IMR-90 (cell line): Measurements from ENCODE around the gene NDST1. TPM values are rescaled to one million over a fixed set of nuclear protein-coding genes. Genes with fewer than 3 reads are reported as not detected.

Experiments used
- ATAC-seq: fragments of 200-7000 bp; cut with Tn5 transposase; 2 replicates; pipeline ENCODE4 v1.9.1; 2020; ENCODE audit warnings: low read depth, mild to moderate bottlenecking, moderate library complexity
- BruUV-seq: library from RNA; stranded (reverse); fragments of 400-500 nt; replicated peaks from 2 replicates; lab custom pipeline; 2021; lab: Mats Ljungman, UMichigan
- CTCF ChIA-PET: fragments of 300-600 bp; formaldehyde crosslinking; extraction: SDS; loops from one replicate; lab custom pipeline; 2021; ENCODE audit warnings: antibody characterized with exemption; lab: Yijun Ruan, JAX
- POLR2A ChIA-PET: fragments of 300-600 bp; sonication (Branson Sonifier 250); formaldehyde crosslinking; loops from one replicate; lab custom pipeline; 2022; ENCODE audit warnings: antibody characterized with exemption; ENCODE audit not compliant: unreplicated experiment; lab: Charles Lee
- DNase-seq: peaks from one replicate; pipeline ENCODE4 v3.0.0; 2013
- H2AFZ ChIP-seq: replicated peaks from 2 replicates; pipeline ENCODE3; 2013; ENCODE audit warnings: low read length, mild to moderate bottlenecking; ENCODE audit not compliant: poor library complexity
- H2AK5ac ChIP-seq: 2 replicates; pipeline ENCODE4 v1.6.1; 2013; ENCODE audit warnings: low read depth, low read length, inconsistent platforms
- H2AK9ac ChIP-seq: replicated peaks from 2 replicates; pipeline ENCODE3; 2013; ENCODE audit warnings: mild to moderate bottlenecking, low read depth, low read length, moderate library complexity; ENCODE audit not compliant: poor library complexity
- H2BK120ac ChIP-seq: 2 replicates; pipeline ENCODE4 v1.6.1; 2013; ENCODE audit warnings: low read depth, low read length, inconsistent platforms
- H2BK15ac ChIP-seq: 3 replicates; pipeline ENCODE4 v1.6.1; 2013; ENCODE audit warnings: low read depth, low read length, inconsistent platforms
- H2BK20ac ChIP-seq: 2 replicates; pipeline ENCODE4 v1.6.1; 2013; ENCODE audit warnings: low read depth, mild to moderate bottlenecking, inconsistent platforms, low read length, moderate library complexity
- H2BK5ac ChIP-seq: 2 replicates; pipeline ENCODE4 v1.6.1; 2013; ENCODE audit warnings: mild to moderate bottlenecking, low read depth, low read length, inconsistent platforms; ENCODE audit not compliant: poor library complexity, severe bottlenecking
- H3K14ac ChIP-seq: replicated peaks from 2 replicates; pipeline ENCODE4 v1.6.1; 2013; ENCODE audit warnings: low read depth, low read length, inconsistent platforms
- H3K18ac ChIP-seq: 2 replicates; pipeline ENCODE4 v1.6.1; 2013; ENCODE audit warnings: low read depth, low read length, control low read depth
- H3K23ac ChIP-seq: 2 replicates; pipeline ENCODE4 v1.6.1; 2013; ENCODE audit warnings: low read depth, low read length, inconsistent platforms
- H3K27ac ChIP-seq: 2 replicates; pipeline ENCODE4 v1.5.1; 2013; ENCODE audit warnings: mild to moderate bottlenecking, control low read depth, low read length; ENCODE audit not compliant: insufficient read depth
- H3K27me3 ChIP-seq: 2 replicates; pipeline ENCODE4 v1.6.1; 2013; ENCODE audit warnings: low read length; ENCODE audit not compliant: control insufficient read depth, insufficient read depth
- H3K36me3 ChIP-seq: 2 replicates; pipeline ENCODE4 v1.6.1; 2013; ENCODE audit warnings: low read length, mixed read lengths; ENCODE audit not compliant: control insufficient read depth, insufficient read depth
- H3K4ac ChIP-seq: 2 replicates; pipeline ENCODE4 v1.6.1; 2013; ENCODE audit warnings: low read depth, low read length, inconsistent platforms
- H3K4me1 ChIP-seq: 2 replicates; pipeline ENCODE4 v1.6.1; 2013; ENCODE audit warnings: low read length, mixed read lengths; ENCODE audit not compliant: control insufficient read depth, insufficient read depth
- H3K4me2 ChIP-seq: 2 replicates; pipeline ENCODE4 v1.6.1; 2013; ENCODE audit warnings: low read depth, mild to moderate bottlenecking, control low read depth, low read length, moderate library complexity
- H3K4me3 ChIP-seq: 2 replicates; pipeline ENCODE4 v1.5.1; 2013; ENCODE audit warnings: low read depth, mild to moderate bottlenecking, control low read depth, low read length, moderate library complexity; ENCODE audit not compliant: insufficient read depth
- H3K56ac ChIP-seq: 2 replicates; pipeline ENCODE4 v1.6.1; 2013; ENCODE audit warnings: low read length, inconsistent platforms; ENCODE audit not compliant: insufficient read depth; ENCODE audit errors: extremely low read depth
- H3K79me1 ChIP-seq, 2 experiments: 2 replicates each; pipeline ENCODE4 v1.6.1; 2013; ENCODE audit warnings: low read length in 2 of 2, inconsistent platforms in 1 of 2, low read depth in 1 of 2
- H3K9ac ChIP-seq: 2 replicates; pipeline ENCODE4 v1.6.1; 2013; ENCODE audit warnings: low read depth, low read length, control low read depth
- H3K9me1 ChIP-seq: 2 replicates; pipeline ENCODE4 v1.6.1; 2013; ENCODE audit warnings: low read length, inconsistent platforms; ENCODE audit not compliant: insufficient read depth
- H3K9me3 ChIP-seq: 2 replicates; pipeline ENCODE4 v1.6.1; 2013; ENCODE audit warnings: low read length; ENCODE audit not compliant: control insufficient read depth, insufficient read depth
- H4K20me1 ChIP-seq: 2 replicates; pipeline ENCODE4 v1.6.1; 2013; ENCODE audit warnings: low read length, inconsistent platforms; ENCODE audit not compliant: insufficient read depth
- H4K5ac ChIP-seq: 2 replicates; pipeline ENCODE4 v1.6.1; 2013; ENCODE audit warnings: mild to moderate bottlenecking, low read depth, low read length, control low read depth
- H4K8ac ChIP-seq, 2 experiments: 2 replicates each; pipeline ENCODE4 v1.6.1; 2013; ENCODE audit warnings: low read depth in 2 of 2, low read length in 2 of 2, control low read depth in 1 of 2, inconsistent platforms in 1 of 2
- H4K91ac ChIP-seq: 2 replicates; pipeline ENCODE4 v1.6.1; 2013; ENCODE audit warnings: low read depth, low read length, inconsistent platforms; ENCODE audit not compliant: insufficient read depth
- BHLHE40 ChIP-seq: fragments of 150-350 bp; IDR thresholded peaks from 2 replicates; pipeline ENCODE4 v1.6.1; 2016; ENCODE audit warnings: mild to moderate bottlenecking, low read depth, low read length
- CEBPB ChIP-seq: IDR thresholded peaks from 2 replicates; pipeline ENCODE4 v1.6.1; 2012; ENCODE audit warnings: low read depth, low read length, improper control_type of control experiment
- CHD1 ChIP-seq: IDR thresholded peaks from 2 replicates; pipeline ENCODE4 v1.6.1; 2012; ENCODE audit warnings: low read depth, low read length, improper control_type of control experiment
- CTCF ChIP-seq: conservative IDR thresholded peaks from 2 replicates; pipeline ENCODE4 v1.5.1; 2012; ENCODE audit warnings: mild to moderate bottlenecking, low read depth, low read length, improper control_type of control experiment
- ELK1 ChIP-seq: fragments of 150-350 bp; IDR thresholded peaks from 2 replicates; pipeline ENCODE4 v1.6.1; 2016; ENCODE audit warnings: low read depth, mild to moderate bottlenecking, low read length, moderate library complexity, borderline replicate concordance
- FOS ChIP-seq: fragments of 150-350 bp; IDR thresholded peaks from 2 replicates; pipeline ENCODE4 v1.6.1; 2016; ENCODE audit warnings: low read depth, low read length
- MAFK ChIP-seq: IDR thresholded peaks from 2 replicates; pipeline ENCODE4 v1.6.1; 2012; ENCODE audit warnings: low read depth, low read length, improper control_type of control experiment
- MAZ ChIP-seq: IDR thresholded peaks from 2 replicates; pipeline ENCODE4 v1.6.1; 2012; ENCODE audit warnings: low read depth, mild to moderate bottlenecking, low read length, improper control_type of control experiment, moderate library complexity, borderline replicate concordance
- NFE2L2 ChIP-seq: fragments of 150-350 bp; IDR thresholded peaks from 2 replicates; pipeline ENCODE4 v1.6.1; 2016; ENCODE audit warnings: low read depth, mild to moderate bottlenecking, low read length
- POLR2A ChIP-seq: IDR thresholded peaks from 2 replicates; pipeline ENCODE4 v1.6.1; 2012; ENCODE audit warnings: mild to moderate bottlenecking, low read depth, low read length
- RAD21 ChIP-seq: IDR thresholded peaks from 2 replicates; pipeline ENCODE4 v1.6.1; 2012; ENCODE audit warnings: low read length, improper control_type of control experiment
- RCOR1 ChIP-seq: IDR thresholded peaks from 2 replicates; pipeline ENCODE4 v1.6.1; 2012; ENCODE audit warnings: mild to moderate bottlenecking, low read length, improper control_type of control experiment; ENCODE audit not compliant: insufficient replicate concordance
- RFX5 ChIP-seq: IDR thresholded peaks from 2 replicates; pipeline ENCODE4 v1.8.0; 2012; ENCODE audit warnings: low read depth, mild to moderate bottlenecking, low read length, moderate library complexity
- SMC3 ChIP-seq: fragments of 150-350 bp; IDR thresholded peaks from 2 replicates; pipeline ENCODE4 v1.6.1; 2016; ENCODE audit warnings: low read depth, mild to moderate bottlenecking, antibody characterized with exemption, low read length, moderate library complexity
- WGBS, 2 experiments: methylation state at CpG; one replicate each; pipeline versions ENCODE4 v1.1.5 to v1.1.7; 2013; ENCODE audit warnings: missing lambda C conversion rate in 2 of 2; ENCODE audit not compliant: insufficient read length in 1 of 2; ENCODE audit errors: extremely low coverage in 2 of 2; 5-methylcytosine and 5-hydroxymethylcytosine counted together
- dilution Hi-C: fragments of 300-500 bp; cut with HindIII; formaldehyde crosslinking; loops from one replicate; pipeline ENCODE4 v1.14.3; 2018; ENCODE audit warnings: low sequenced_read_pairs; ENCODE audit not compliant: unreplicated experiment
- in situ Hi-C: fragments of 300-500 bp; cut with MboI; formaldehyde crosslinking; loops from 3 replicates; pipeline ENCODE4 v1.14.3; 2019; ENCODE audit warnings: low sequenced_read_pairs, inconsistent platforms, mixed read lengths
- intact Hi-C: fragments of 100-400 bp; cut with micrococcal nuclease; formaldehyde crosslinking; loops from 2 replicates; pipeline ENCODE4 v1.10.0; 2022
- polyA plus RNA-seq, 3 experiments: library from polyadenylated mRNA; depleted of rRNA; stranded (reverse); fragments of >200 nt; gene quantifications; 2 replicates each; pipeline ENCODE4 v1.2.3, GENCODE V29; 2012; ENCODE audit warnings: low replicate concordance in 1 of 3
- total RNA-seq: library from RNA; depleted of rRNA; stranded (reverse); fragments of >200 nt; gene quantifications from 2 replicates; pipeline ENCODE4 v1.2.3, GENCODE V29; 2012

The NDST1 gene
- total and polyA plus RNA-seq, 2 of the 4 experiments (the other 2 are of a cell fraction), result 30.5 to 80.4 TPM

- TF ChIP-seq BHLHE40 (no peak), CEBPB (no peak)
Observed at GRCh38 chr5:150561571-150562275, 53.8 kb downstream of the NDST1 start (continued).

GRCh38 chr5:150562832-150563231 lies 54.9 kb downstream of the NDST1 start:
- WGBS, 2 experiments, result no CpG with 5 or more reads among the region's 2 CpGs
- H3K4me3 ChIP-seq, result no peak overlapping the region
- H3K9me3 ChIP-seq, result peaks cover 2% of the 10 kb centered on the region; the same call in 1 of the 2 replicates
- no peak overlapping the region for H3K27ac ChIP-seq
- no peaks in the 10 kb centered on the region for H3K9me1 ChIP-seq
- BruUV-seq, result no TSS peak
- H3K18ac ChIP-seq, result no peak overlapping the region
- H2AFZ ChIP-seq, result no peak overlapping the region
- no peak overlapping the region for H2BK20ac ChIP-seq
- H2BK120ac ChIP-seq, result no peak overlapping the region
- H3K4me1 ChIP-seq, result peaks cover 9% of the 10 kb centered on the region; the same call in 1 of the 2 replicates
- H2AK9ac ChIP-seq, result no peak overlapping the region
- intact Hi-C loops, result loop anchor here (5.0 to 10.0 kb wide), 3 partner anchors 219 to 602 kb away; no protein-coding TSS in a partner anchor
- dilution Hi-C loops, result no loop called here
- peak overlapping the region; percentile 49; the same call in 1 of the 2 replicates for H2AK5ac ChIP-seq
- H3K23ac ChIP-seq, result no peak overlapping the region
- H3K4ac ChIP-seq, result no peak overlapping the region
- no peak overlapping the region for H3K4me2 ChIP-seq
- H3K79me1 ChIP-seq, result no peaks in the 10 kb centered on the region; a peak in 1 of 4 replicates
- ChIA-PET POLR2A (no interaction called here), CTCF (interaction anchor here (0.6 to 1.1 kb wide), 2 partner anchors 106 to 176 kb away, joined by 3 to 4 read pairs; no protein-coding TSS in a partner anchor)
- H3K27me3 ChIP-seq, result no peaks in the 10 kb centered on the region
- H3K36me3 ChIP-seq, result no peaks in the 10 kb centered on the region
- no peak overlapping the region for H2BK15ac ChIP-seq
- no peak overlapping the region for H4K91ac ChIP-seq
- no peak overlapping the region for H4K8ac ChIP-seq
- no peak overlapping the region for H4K5ac ChIP-seq
- in situ Hi-C loops, result loop anchor here (5.0 kb wide), 2 partner anchors 89 to 284 kb away; partner anchors contain the start of gene IRGM
- H3K9ac ChIP-seq, result no peak overlapping the region
- no peak overlapping the region for H3K14ac ChIP-seq
- DNase-seq (peak; percentile 59), ATAC-seq (no peak)
- H2BK5ac ChIP-seq, result no peak overlapping the region
- H3K56ac ChIP-seq, result no peak overlapping the region
- H4K20me1 ChIP-seq, result no peaks in the 10 kb centered on the region
- TF ChIP-seq POLR2A (no peak), ELK1 (no peak), CTCF (peak; percentile 68), BHLHE40 (no peak), RCOR1 (no peak), FOS (no peak), MAFK (no peak), NFE2L2 (no peak), CEBPB (no peak), RFX5 (no peak), RAD21 (peak; percentile 55), MAZ (no peak), CHD1 (no peak), SMC3 (peak; percentile 72)
